HEK293 (cell line): ENCODE results near the gene ZNF662.

Source experiments
- CTCF ChIA-PET: fragments of 350-600 bp; formaldehyde crosslinking; extraction: SDS; loops from one replicate; lab custom pipeline; 2021; ENCODE audit warnings: antibody characterized with exemption; lab: Yijun Ruan, JAX
- POLR2A ChIA-PET: fragments of 300-600 bp; formaldehyde crosslinking; extraction: SDS; loops from one replicate; lab custom pipeline; 2020; ENCODE audit warnings: antibody characterized with exemption, inconsistent platforms; lab: Yijun Ruan, JAX
- H3K27ac ChIP-seq: fragments of 200-500 bp; sonication (Bioruptor generic); 2 replicates; pipeline ENCODE4 v1.5.1; 2014; ENCODE audit warnings: low read depth, low read length, control low read depth, inconsistent platforms; ENCODE audit errors: extremely low read depth
- H3K36me3 ChIP-seq, 2 experiments: fragments of 200-500 bp in 1 of 2; sonication (Bioruptor generic) in 1 of 2; 1 replicate in 1 of 2; 2 replicates in 1 of 2; pipeline ENCODE4 v1.5.1; 2014 to 2017; ENCODE audit warnings: inconsistent platforms in 2 of 2, low read length in 2 of 2; ENCODE audit not compliant: control insufficient read depth in 2 of 2, insufficient read depth in 1 of 2
- H3K4me1 ChIP-seq: fragments of 200-500 bp; sonication (Bioruptor generic); 2 replicates; pipeline ENCODE4 v1.5.1; 2014; ENCODE audit warnings: mild to moderate bottlenecking, low read length, inconsistent platforms; ENCODE audit not compliant: control insufficient read depth, insufficient read depth
- H3K4me3 ChIP-seq: 2 replicates; pipeline ENCODE4 v1.5.1; 2011; ENCODE audit warnings: low read depth, mild to moderate bottlenecking, control low read depth, low read length, moderate library complexity
- H3K9me3 ChIP-seq: fragments of 200-500 bp; sonication (Bioruptor generic); 2 replicates; pipeline ENCODE4 v1.5.1; 2014; ENCODE audit warnings: low read depth, low read length, inconsistent platforms; ENCODE audit not compliant: control insufficient read depth, insufficient read depth
- PRDM1 ChIP-seq: fragments of 450-650 bp; formaldehyde crosslinking; IDR thresholded peaks from 2 replicates; pipeline ENCODE4; 2016; ENCODE audit warnings: missing biosample characterization, missing genetic modification characterization
- ZBTB20 ChIP-seq: fragments of 450-650 bp; formaldehyde crosslinking; IDR thresholded peaks from 2 replicates; pipeline ENCODE4 v1.5.1; 2016; ENCODE audit warnings: missing biosample characterization, missing genetic modification characterization
- ZBTB21 ChIP-seq: fragments of 450-650 bp; formaldehyde crosslinking; IDR thresholded peaks from 2 replicates; pipeline ENCODE4 v1.5.1; 2017; ENCODE audit warnings: missing biosample characterization, missing genetic modification characterization
- ZNF112 ChIP-seq: fragments of 450-650 bp; formaldehyde crosslinking; IDR thresholded peaks from 2 replicates; pipeline ENCODE4 v1.5.0; 2017; ENCODE audit warnings: missing biosample characterization, missing genetic modification characterization
- ZNF133 ChIP-seq: fragments of 450-650 bp; formaldehyde crosslinking; IDR thresholded peaks from 2 replicates; pipeline ENCODE4 v1.5.1; 2016; ENCODE audit warnings: missing biosample characterization, missing genetic modification characterization
- ZNF341 ChIP-seq: fragments of 450-650 bp; formaldehyde crosslinking; IDR thresholded peaks from 2 replicates; pipeline ENCODE4; 2016; ENCODE audit warnings: low read depth, missing biosample characterization, missing genetic modification characterization
- ZNF354C ChIP-seq: fragments of 450-650 bp; formaldehyde crosslinking; IDR thresholded peaks from 2 replicates; pipeline ENCODE4 v1.5.1; 2016; ENCODE audit warnings: missing biosample characterization, missing genetic modification characterization, low read depth, borderline replicate concordance
- ZNF37A ChIP-seq: fragments of 450-650 bp; IDR thresholded peaks from 2 replicates; pipeline ENCODE4 v1.5.1; 2018; ENCODE audit warnings: missing biosample characterization, missing genetic modification characterization
- ZNF549 ChIP-seq: fragments of 450-650 bp; IDR thresholded peaks from 2 replicates; pipeline ENCODE4 v1.5.1; 2018; ENCODE audit warnings: missing biosample characterization, missing genetic modification characterization, mild to moderate bottlenecking, inconsistent platforms, moderate library complexity
- ZNF585B ChIP-seq: fragments of 450-650 bp; formaldehyde crosslinking; IDR thresholded peaks from 2 replicates; pipeline ENCODE4 v1.5.1; 2016; ENCODE audit warnings: missing biosample characterization, missing genetic modification characterization
- ZNF626 ChIP-seq: fragments of 450-650 bp; sonication (Bioruptor Pico); formaldehyde crosslinking; IDR thresholded peaks from 2 replicates; pipeline ENCODE4 v1.5.1; 2018; ENCODE audit warnings: missing biosample characterization, missing genetic modification characterization, inconsistent platforms
- ZNF768 ChIP-seq: fragments of 450-650 bp; formaldehyde crosslinking; IDR thresholded peaks from 2 replicates; pipeline ENCODE4 v1.5.1; 2018; ENCODE audit warnings: missing biosample characterization, mild to moderate bottlenecking, missing genetic modification characterization
- ZNF776 ChIP-seq: fragments of 450-650 bp; formaldehyde crosslinking; IDR thresholded peaks from 2 replicates; pipeline ENCODE4 v1.5.0; 2017; ENCODE audit warnings: missing biosample characterization, missing genetic modification characterization, borderline replicate concordance
- ZNF792 ChIP-seq: fragments of 450-650 bp; formaldehyde crosslinking; IDR thresholded peaks from 2 replicates; pipeline ENCODE4 v1.5.1; 2016; ENCODE audit warnings: missing biosample characterization, missing genetic modification characterization
- TF ChIP-seq, protein P1 (sequence below): fragments of 450-650 bp; formaldehyde crosslinking; IDR thresholded peaks from 2 replicates; pipeline ENCODE4 v1.5.1; 2017; ENCODE audit warnings: missing biosample characterization, mild to moderate bottlenecking, missing genetic modification characterization, moderate library complexity
- TF ChIP-seq, protein P2 (sequence below): fragments of 450-650 bp; formaldehyde crosslinking; IDR thresholded peaks from 2 replicates; pipeline ENCODE4 v1.5.1; 2016; ENCODE audit warnings: missing biosample characterization, missing genetic modification characterization
- TF ChIP-seq, protein P3 (sequence below): fragments of 450-650 bp; IDR thresholded peaks from 2 replicates; pipeline ENCODE4 v1.5.1; 2018; ENCODE audit warnings: missing biosample characterization, mild to moderate bottlenecking, missing genetic modification characterization
- TF ChIP-seq, protein P4 (sequence below): fragments of 450-650 bp; formaldehyde crosslinking; IDR thresholded peaks from 2 replicates; pipeline ENCODE4 v1.5.1; 2016; ENCODE audit warnings: missing biosample characterization, missing genetic modification characterization
- TF ChIP-seq, protein P5 (sequence below): fragments of 450-650 bp; formaldehyde crosslinking; IDR thresholded peaks from 2 replicates; pipeline ENCODE4 v1.5.1; 2016; ENCODE audit warnings: missing biosample characterization, missing genetic modification characterization

Gene ZNF662

DNA sequence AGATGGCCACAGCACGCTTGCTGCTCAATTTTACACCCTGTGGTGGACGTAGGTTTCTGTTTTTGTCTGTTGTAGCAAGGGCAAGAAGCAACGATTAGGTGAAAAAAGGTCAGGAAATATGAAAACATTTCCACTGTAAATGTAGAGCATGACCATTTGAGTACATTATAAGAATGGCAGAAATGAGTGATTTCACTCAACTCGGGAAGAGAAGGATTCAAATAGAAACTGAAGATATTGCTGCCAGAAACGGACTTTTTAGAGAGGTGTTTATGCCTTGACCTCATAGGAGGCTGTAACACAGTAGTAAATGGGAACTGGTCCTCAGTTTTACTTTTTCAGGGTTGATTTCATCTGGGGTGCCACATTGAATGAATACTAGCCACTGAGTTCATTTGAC lies 40.1 kb downstream of the ZNF662 start:
- Histone ChIP-seq H3K9me3 (no peaks in the 10 kb centered on the region), H3K4me1 (no peaks in the 10 kb centered on the region), H3K27ac (no peak overlapping the region), H3K36me3 (no peaks in the 10 kb centered on the region), H3K4me3 (no peak overlapping the region)
- POLR2A ChIA-PET = no interaction called here
- CTCF ChIA-PET = interaction anchor here (1.6 kb wide), 1 partner anchor 16 kb away, joined by 8 read pairs; no protein-coding TSS in a partner anchor
- TF ChIP-seq ZNF768 (tag by site-specific recombination) = no peak

DNA sequence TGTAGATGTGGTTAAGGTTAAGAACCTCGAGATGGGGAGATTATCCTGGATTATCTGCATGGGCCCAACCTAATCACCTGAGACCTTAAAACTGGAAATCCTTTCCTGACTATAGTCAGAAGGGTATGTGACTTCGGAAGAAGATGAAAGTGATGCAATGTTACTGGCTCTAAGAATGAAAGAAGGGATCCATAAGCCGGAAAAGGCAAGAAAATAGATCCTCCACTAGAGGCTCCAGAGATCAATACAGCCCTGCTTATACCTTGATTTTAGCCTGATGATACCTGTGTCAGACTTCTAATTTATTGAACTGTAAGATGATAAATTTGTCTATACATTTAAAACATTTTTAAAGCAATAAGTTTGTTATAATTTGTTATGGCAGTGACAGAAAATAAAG lies 51.6 kb downstream of the ZNF662 start:
- CTCF ChIA-PET = no interaction called here
- no peaks in the 10 kb centered on the region for H3K36me3 ChIP-seq

DNA sequence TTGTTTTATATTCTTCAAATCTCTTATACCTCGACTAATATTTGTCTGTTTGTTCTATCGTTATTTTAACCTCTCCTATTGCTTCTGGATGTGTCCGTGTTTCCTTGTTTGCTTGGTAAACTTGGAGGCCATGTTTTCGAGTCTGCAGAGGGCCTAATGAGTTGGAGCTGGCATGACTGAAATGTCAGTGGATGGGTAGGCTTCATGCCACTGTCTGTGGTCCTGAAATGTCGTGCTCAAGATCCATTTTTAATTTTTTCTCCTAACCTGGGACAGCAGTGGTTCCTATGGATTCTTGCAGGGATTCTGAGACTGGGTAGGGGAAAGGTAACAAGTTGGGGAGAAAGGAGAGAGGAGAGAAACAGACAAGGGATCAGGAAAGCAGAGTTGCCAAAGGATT lies 54.3 kb downstream of the ZNF662 start:
- Histone ChIP-seq H3K27ac (no peak overlapping the region), H3K9me3 (no peaks in the 10 kb centered on the region), H3K36me3 (no peaks in the 10 kb centered on the region), H3K4me3 (no peak overlapping the region), H3K4me1 (no peaks in the 10 kb centered on the region)
- ChIA-PET POLR2A (no interaction called here), CTCF (interaction anchor here (0.8 to 3.9 kb wide), 8 partner anchors 10 to 543 kb away, joined by 3 to 74 read pairs (median 6); partner anchors contain the start of gene GASK1A)
- TF ChIP-seq, protein P1, sequence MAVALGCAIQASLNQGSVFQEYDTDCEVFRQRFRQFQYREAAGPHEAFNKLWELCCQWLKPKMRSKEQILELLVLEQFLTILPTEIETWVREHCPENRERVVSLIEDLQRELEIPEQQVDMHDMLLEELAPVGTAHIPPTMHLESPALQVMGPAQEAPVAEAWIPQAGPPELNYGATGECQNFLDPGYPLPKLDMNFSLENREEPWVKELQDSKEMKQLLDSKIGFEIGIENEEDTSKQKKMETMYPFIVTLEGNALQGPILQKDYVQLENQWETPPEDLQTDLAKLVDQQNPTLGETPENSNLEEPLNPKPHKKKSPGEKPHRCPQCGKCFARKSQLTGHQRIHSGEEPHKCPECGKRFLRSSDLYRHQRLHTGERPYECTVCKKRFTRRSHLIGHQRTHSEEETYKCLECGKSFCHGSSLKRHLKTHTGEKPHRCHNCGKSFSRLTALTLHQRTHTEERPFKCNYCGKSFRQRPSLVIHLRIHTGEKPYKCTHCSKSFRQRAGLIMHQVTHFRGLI (tag by site-specific recombination) = no peak
- TF ChIP-seq ZNF133 (tag by site-specific recombination) = no peak
- no peak for TF ChIP-seq ZNF354C (tag by site-specific recombination)
- no peak for TF ChIP-seq PRDM1 (tag by site-specific recombination)
- TF ChIP-seq, protein P2, sequence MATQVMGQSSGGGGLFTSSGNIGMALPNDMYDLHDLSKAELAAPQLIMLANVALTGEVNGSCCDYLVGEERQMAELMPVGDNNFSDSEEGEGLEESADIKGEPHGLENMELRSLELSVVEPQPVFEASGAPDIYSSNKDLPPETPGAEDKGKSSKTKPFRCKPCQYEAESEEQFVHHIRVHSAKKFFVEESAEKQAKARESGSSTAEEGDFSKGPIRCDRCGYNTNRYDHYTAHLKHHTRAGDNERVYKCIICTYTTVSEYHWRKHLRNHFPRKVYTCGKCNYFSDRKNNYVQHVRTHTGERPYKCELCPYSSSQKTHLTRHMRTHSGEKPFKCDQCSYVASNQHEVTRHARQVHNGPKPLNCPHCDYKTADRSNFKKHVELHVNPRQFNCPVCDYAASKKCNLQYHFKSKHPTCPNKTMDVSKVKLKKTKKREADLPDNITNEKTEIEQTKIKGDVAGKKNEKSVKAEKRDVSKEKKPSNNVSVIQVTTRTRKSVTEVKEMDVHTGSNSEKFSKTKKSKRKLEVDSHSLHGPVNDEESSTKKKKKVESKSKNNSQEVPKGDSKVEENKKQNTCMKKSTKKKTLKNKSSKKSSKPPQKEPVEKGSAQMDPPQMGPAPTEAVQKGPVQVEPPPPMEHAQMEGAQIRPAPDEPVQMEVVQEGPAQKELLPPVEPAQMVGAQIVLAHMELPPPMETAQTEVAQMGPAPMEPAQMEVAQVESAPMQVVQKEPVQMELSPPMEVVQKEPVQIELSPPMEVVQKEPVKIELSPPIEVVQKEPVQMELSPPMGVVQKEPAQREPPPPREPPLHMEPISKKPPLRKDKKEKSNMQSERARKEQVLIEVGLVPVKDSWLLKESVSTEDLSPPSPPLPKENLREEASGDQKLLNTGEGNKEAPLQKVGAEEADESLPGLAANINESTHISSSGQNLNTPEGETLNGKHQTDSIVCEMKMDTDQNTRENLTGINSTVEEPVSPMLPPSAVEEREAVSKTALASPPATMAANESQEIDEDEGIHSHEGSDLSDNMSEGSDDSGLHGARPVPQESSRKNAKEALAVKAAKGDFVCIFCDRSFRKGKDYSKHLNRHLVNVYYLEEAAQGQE (tag by site-specific recombination) = peak; percentile 90

More for the DNA sequence above, 51.6 kb downstream of the ZNF662 start:
- TF ChIP-seq ZNF549 (tag by site-specific recombination) (no peak), ZNF585B (tag by site-specific recombination) (no peak), ZNF626 (tag by site-specific recombination) (no peak), ZBTB20 (tag by site-specific recombination) (no peak), ZBTB21 (no peak), ZNF776 (tag by site-specific recombination) (no peak), ZNF792 (tag by site-specific recombination) (no peak), ZNF112 (no peak), ZNF341 (tag by site-specific recombination) (no peak), ZNF37A (tag by site-specific recombination) (no peak)
- TF ChIP-seq, protein P3, sequence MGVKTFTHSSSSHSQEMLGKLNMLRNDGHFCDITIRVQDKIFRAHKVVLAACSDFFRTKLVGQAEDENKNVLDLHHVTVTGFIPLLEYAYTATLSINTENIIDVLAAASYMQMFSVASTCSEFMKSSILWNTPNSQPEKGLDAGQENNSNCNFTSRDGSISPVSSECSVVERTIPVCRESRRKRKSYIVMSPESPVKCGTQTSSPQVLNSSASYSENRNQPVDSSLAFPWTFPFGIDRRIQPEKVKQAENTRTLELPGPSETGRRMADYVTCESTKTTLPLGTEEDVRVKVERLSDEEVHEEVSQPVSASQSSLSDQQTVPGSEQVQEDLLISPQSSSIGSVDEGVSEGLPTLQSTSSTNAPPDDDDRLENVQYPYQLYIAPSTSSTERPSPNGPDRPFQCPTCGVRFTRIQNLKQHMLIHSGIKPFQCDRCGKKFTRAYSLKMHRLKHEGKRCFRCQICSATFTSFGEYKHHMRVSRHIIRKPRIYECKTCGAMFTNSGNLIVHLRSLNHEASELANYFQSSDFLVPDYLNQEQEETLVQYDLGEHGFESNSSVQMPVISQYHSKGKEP (tag by site-specific recombination) = no peak
- TF ChIP-seq, protein P4, sequence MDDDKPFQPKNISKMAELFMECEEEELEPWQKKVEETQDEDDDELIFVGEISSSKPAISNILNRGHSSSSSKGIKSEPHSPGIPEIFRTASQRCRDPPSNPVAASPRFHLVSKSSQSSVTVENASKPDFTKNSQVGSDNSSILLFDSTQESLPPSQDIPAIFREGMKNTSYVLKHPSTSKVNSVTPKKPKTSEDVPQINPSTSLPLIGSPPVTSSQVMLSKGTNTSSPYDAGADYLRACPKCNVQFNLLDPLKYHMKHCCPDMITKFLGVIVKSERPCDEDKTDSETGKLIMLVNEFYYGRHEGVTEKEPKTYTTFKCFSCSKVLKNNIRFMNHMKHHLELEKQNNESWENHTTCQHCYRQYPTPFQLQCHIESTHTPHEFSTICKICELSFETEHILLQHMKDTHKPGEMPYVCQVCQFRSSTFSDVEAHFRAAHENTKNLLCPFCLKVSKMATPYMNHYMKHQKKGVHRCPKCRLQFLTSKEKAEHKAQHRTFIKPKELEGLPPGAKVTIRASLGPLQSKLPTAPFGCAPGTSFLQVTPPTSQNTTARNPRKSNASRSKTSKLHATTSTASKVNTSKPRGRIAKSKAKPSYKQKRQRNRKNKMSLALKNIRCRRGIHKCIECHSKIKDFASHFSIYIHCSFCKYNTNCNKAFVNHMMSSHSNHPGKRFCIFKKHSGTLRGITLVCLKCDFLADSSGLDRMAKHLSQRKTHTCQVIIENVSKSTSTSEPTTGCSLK (tag by site-specific recombination) = no peak
- TF ChIP-seq, protein P5, sequence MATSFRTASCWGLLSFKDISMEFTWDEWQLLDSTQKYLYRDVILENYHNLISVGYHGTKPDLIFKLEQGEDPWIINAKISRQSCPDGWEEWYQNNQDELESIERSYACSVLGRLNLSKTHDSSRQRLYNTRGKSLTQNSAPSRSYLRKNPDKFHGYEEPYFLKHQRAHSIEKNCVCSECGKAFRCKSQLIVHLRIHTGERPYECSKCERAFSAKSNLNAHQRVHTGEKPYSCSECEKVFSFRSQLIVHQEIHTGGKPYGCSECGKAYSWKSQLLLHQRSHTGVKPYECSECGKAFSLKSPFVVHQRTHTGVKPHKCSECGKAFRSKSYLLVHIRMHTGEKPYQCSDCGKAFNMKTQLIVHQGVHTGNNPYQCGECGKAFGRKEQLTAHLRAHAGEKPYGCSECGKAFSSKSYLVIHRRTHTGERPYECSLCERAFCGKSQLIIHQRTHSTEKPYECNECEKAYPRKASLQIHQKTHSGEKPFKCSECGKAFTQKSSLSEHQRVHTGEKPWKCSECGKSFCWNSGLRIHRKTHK (tag by site-specific recombination) = no peak
- no peak overlapping the region for H3K27ac ChIP-seq
- H3K4me3 ChIP-seq = no peak overlapping the region
- POLR2A ChIA-PET = no interaction called here
- H3K9me3 ChIP-seq = no peaks in the 10 kb centered on the region
- H3K4me1 ChIP-seq = no peaks in the 10 kb centered on the region
